IMR-90 (cell line): ENCODE data around the gene C5AR2. TPM values are rescaled to one million over a fixed set of nuclear protein-coding genes. Genes with fewer than 3 reads are reported as not detected.

ENCODE experiments used
- ATAC-seq: fragments of 200-7000 bp; cut with Tn5 transposase; 2 replicates; pipeline ENCODE4 v1.9.1; 2020; ENCODE audit warnings: low read depth, mild to moderate bottlenecking, moderate library complexity
- BruUV-seq: library from RNA; stranded (reverse); fragments of 400-500 nt; replicated peaks from 2 replicates; lab custom pipeline; 2021; lab: Mats Ljungman, UMichigan
- CTCF ChIA-PET: fragments of 300-600 bp; formaldehyde crosslinking; extraction: SDS; loops from one replicate; lab custom pipeline; 2021; ENCODE audit warnings: antibody characterized with exemption; lab: Yijun Ruan, JAX
- POLR2A ChIA-PET: fragments of 300-600 bp; sonication (Branson Sonifier 250); formaldehyde crosslinking; loops from one replicate; lab custom pipeline; 2022; ENCODE audit warnings: antibody characterized with exemption; ENCODE audit not compliant: unreplicated experiment; lab: Charles Lee
- DNase-seq: peaks from one replicate; pipeline ENCODE4 v3.0.0; 2013
- H2AFZ ChIP-seq: replicated peaks from 2 replicates; pipeline ENCODE3; 2013; ENCODE audit warnings: low read length, mild to moderate bottlenecking; ENCODE audit not compliant: poor library complexity
- H2AK5ac ChIP-seq: 2 replicates; pipeline ENCODE4 v1.6.1; 2013; ENCODE audit warnings: low read depth, low read length, inconsistent platforms
- H2AK9ac ChIP-seq: replicated peaks from 2 replicates; pipeline ENCODE3; 2013; ENCODE audit warnings: mild to moderate bottlenecking, low read depth, low read length, moderate library complexity; ENCODE audit not compliant: poor library complexity
- H2BK120ac ChIP-seq: 2 replicates; pipeline ENCODE4 v1.6.1; 2013; ENCODE audit warnings: low read depth, low read length, inconsistent platforms
- H2BK15ac ChIP-seq: 3 replicates; pipeline ENCODE4 v1.6.1; 2013; ENCODE audit warnings: low read depth, low read length, inconsistent platforms
- H2BK20ac ChIP-seq: 2 replicates; pipeline ENCODE4 v1.6.1; 2013; ENCODE audit warnings: low read depth, mild to moderate bottlenecking, inconsistent platforms, low read length, moderate library complexity
- H2BK5ac ChIP-seq: 2 replicates; pipeline ENCODE4 v1.6.1; 2013; ENCODE audit warnings: mild to moderate bottlenecking, low read depth, low read length, inconsistent platforms; ENCODE audit not compliant: poor library complexity, severe bottlenecking
- H3K14ac ChIP-seq: replicated peaks from 2 replicates; pipeline ENCODE4 v1.6.1; 2013; ENCODE audit warnings: low read depth, low read length, inconsistent platforms
- H3K18ac ChIP-seq: 2 replicates; pipeline ENCODE4 v1.6.1; 2013; ENCODE audit warnings: low read depth, low read length, control low read depth
- H3K23ac ChIP-seq: 2 replicates; pipeline ENCODE4 v1.6.1; 2013; ENCODE audit warnings: low read depth, low read length, inconsistent platforms
- H3K27ac ChIP-seq: 2 replicates; pipeline ENCODE4 v1.5.1; 2013; ENCODE audit warnings: mild to moderate bottlenecking, control low read depth, low read length; ENCODE audit not compliant: insufficient read depth
- H3K27me3 ChIP-seq: 2 replicates; pipeline ENCODE4 v1.6.1; 2013; ENCODE audit warnings: low read length; ENCODE audit not compliant: control insufficient read depth, insufficient read depth
- H3K36me3 ChIP-seq: 2 replicates; pipeline ENCODE4 v1.6.1; 2013; ENCODE audit warnings: low read length, mixed read lengths; ENCODE audit not compliant: control insufficient read depth, insufficient read depth
- H3K4ac ChIP-seq: 2 replicates; pipeline ENCODE4 v1.6.1; 2013; ENCODE audit warnings: low read depth, low read length, inconsistent platforms
- H3K4me1 ChIP-seq: 2 replicates; pipeline ENCODE4 v1.6.1; 2013; ENCODE audit warnings: low read length, mixed read lengths; ENCODE audit not compliant: control insufficient read depth, insufficient read depth
- H3K4me2 ChIP-seq: 2 replicates; pipeline ENCODE4 v1.6.1; 2013; ENCODE audit warnings: low read depth, mild to moderate bottlenecking, control low read depth, low read length, moderate library complexity
- H3K4me3 ChIP-seq: 2 replicates; pipeline ENCODE4 v1.5.1; 2013; ENCODE audit warnings: low read depth, mild to moderate bottlenecking, control low read depth, low read length, moderate library complexity; ENCODE audit not compliant: insufficient read depth
- H3K56ac ChIP-seq: 2 replicates; pipeline ENCODE4 v1.6.1; 2013; ENCODE audit warnings: low read length, inconsistent platforms; ENCODE audit not compliant: insufficient read depth; ENCODE audit errors: extremely low read depth
- H3K79me1 ChIP-seq, 2 experiments: 2 replicates each; pipeline ENCODE4 v1.6.1; 2013; ENCODE audit warnings: low read length in 2 of 2, inconsistent platforms in 1 of 2, low read depth in 1 of 2
- H3K9ac ChIP-seq: 2 replicates; pipeline ENCODE4 v1.6.1; 2013; ENCODE audit warnings: low read depth, low read length, control low read depth
- H3K9me1 ChIP-seq: 2 replicates; pipeline ENCODE4 v1.6.1; 2013; ENCODE audit warnings: low read length, inconsistent platforms; ENCODE audit not compliant: insufficient read depth
- H3K9me3 ChIP-seq: 2 replicates; pipeline ENCODE4 v1.6.1; 2013; ENCODE audit warnings: low read length; ENCODE audit not compliant: control insufficient read depth, insufficient read depth
- H4K20me1 ChIP-seq: 2 replicates; pipeline ENCODE4 v1.6.1; 2013; ENCODE audit warnings: low read length, inconsistent platforms; ENCODE audit not compliant: insufficient read depth
- H4K5ac ChIP-seq: 2 replicates; pipeline ENCODE4 v1.6.1; 2013; ENCODE audit warnings: mild to moderate bottlenecking, low read depth, low read length, control low read depth
- H4K8ac ChIP-seq, 2 experiments: 2 replicates each; pipeline ENCODE4 v1.6.1; 2013; ENCODE audit warnings: low read depth in 2 of 2, low read length in 2 of 2, control low read depth in 1 of 2, inconsistent platforms in 1 of 2
- H4K91ac ChIP-seq: 2 replicates; pipeline ENCODE4 v1.6.1; 2013; ENCODE audit warnings: low read depth, low read length, inconsistent platforms; ENCODE audit not compliant: insufficient read depth
- FOS ChIP-seq: fragments of 150-350 bp; IDR thresholded peaks from 2 replicates; pipeline ENCODE4 v1.6.1; 2016; ENCODE audit warnings: low read depth, low read length
- MAZ ChIP-seq: IDR thresholded peaks from 2 replicates; pipeline ENCODE4 v1.6.1; 2012; ENCODE audit warnings: low read depth, mild to moderate bottlenecking, low read length, improper control_type of control experiment, moderate library complexity, borderline replicate concordance
- RAD21 ChIP-seq: IDR thresholded peaks from 2 replicates; pipeline ENCODE4 v1.6.1; 2012; ENCODE audit warnings: low read length, improper control_type of control experiment
- RCOR1 ChIP-seq: IDR thresholded peaks from 2 replicates; pipeline ENCODE4 v1.6.1; 2012; ENCODE audit warnings: mild to moderate bottlenecking, low read length, improper control_type of control experiment; ENCODE audit not compliant: insufficient replicate concordance
- SMC3 ChIP-seq: fragments of 150-350 bp; IDR thresholded peaks from 2 replicates; pipeline ENCODE4 v1.6.1; 2016; ENCODE audit warnings: low read depth, mild to moderate bottlenecking, antibody characterized with exemption, low read length, moderate library complexity
- WGBS, 2 experiments: methylation state at CpG; one replicate each; pipeline versions ENCODE4 v1.1.5 to v1.1.7; 2013; ENCODE audit warnings: missing lambda C conversion rate in 2 of 2; ENCODE audit not compliant: insufficient read length in 1 of 2; ENCODE audit errors: extremely low coverage in 2 of 2; 5-methylcytosine and 5-hydroxymethylcytosine counted together
- dilution Hi-C: fragments of 300-500 bp; cut with HindIII; formaldehyde crosslinking; loops from one replicate; pipeline ENCODE4 v1.14.3; 2018; ENCODE audit warnings: low sequenced_read_pairs; ENCODE audit not compliant: unreplicated experiment
- in situ Hi-C: fragments of 300-500 bp; cut with MboI; formaldehyde crosslinking; loops from 3 replicates; pipeline ENCODE4 v1.14.3; 2019; ENCODE audit warnings: low sequenced_read_pairs, inconsistent platforms, mixed read lengths
- intact Hi-C: fragments of 100-400 bp; cut with micrococcal nuclease; formaldehyde crosslinking; loops from 2 replicates; pipeline ENCODE4 v1.10.0; 2022
- polyA plus RNA-seq, 3 experiments: library from polyadenylated mRNA; depleted of rRNA; stranded (reverse); fragments of >200 nt; gene quantifications; 2 replicates each; pipeline ENCODE4 v1.2.3, GENCODE V29; 2012; ENCODE audit warnings: low replicate concordance in 1 of 3
- total RNA-seq: library from RNA; depleted of rRNA; stranded (reverse); fragments of >200 nt; gene quantifications from 2 replicates; pipeline ENCODE4 v1.2.3, GENCODE V29; 2012

Gene C5AR2
- total and polyA plus RNA-seq, 2 of the 4 experiments (the other 2 are of a cell fraction), result not detected

- H4K91ac ChIP-seq, result no peak overlapping the region
- no peak overlapping the region for H3K4ac ChIP-seq
- no peak overlapping the region for H4K8ac ChIP-seq
- no peak overlapping the region for H2BK120ac ChIP-seq
- H3K56ac ChIP-seq, result no peak overlapping the region
- dilution Hi-C loops (no loop called here), in situ Hi-C loops (no loop called here), intact Hi-C loops (no loop called here)
- H2AK9ac ChIP-seq, result no peak overlapping the region
- H3K4me1 ChIP-seq, result no peaks in the 10 kb centered on the region
- no peak overlapping the region for H2BK5ac ChIP-seq
- no TSS peak for BruUV-seq
- no peak overlapping the region for H3K9ac ChIP-seq
- no peak overlapping the region for H2BK20ac ChIP-seq
- no peaks in the 10 kb centered on the region for H3K79me1 ChIP-seq
- H3K14ac ChIP-seq, result no peak overlapping the region
- H3K27me3 ChIP-seq, result no peaks in the 10 kb centered on the region
- H4K20me1 ChIP-seq, result no peaks in the 10 kb centered on the region
- no peaks in the 10 kb centered on the region for H3K9me3 ChIP-seq
- H2BK15ac ChIP-seq, result no peak overlapping the region
- no peak overlapping the region for H3K23ac ChIP-seq
- H3K18ac ChIP-seq, result no peak overlapping the region
- ChIA-PET CTCF (no interaction called here), POLR2A (no interaction called here)
- no peaks in the 10 kb centered on the region for H3K9me1 ChIP-seq
- no peak overlapping the region for H3K4me3 ChIP-seq
- no peak overlapping the region for H2AK5ac ChIP-seq
- DNase-seq (no peak), ATAC-seq (no peak)
- no peak for TF ChIP-seq MAZ
- TF ChIP-seq RAD21, result no peak
- TF ChIP-seq SMC3, result no peak
- no peak for TF ChIP-seq RCOR1
- no peak for TF ChIP-seq FOS
- H3K36me3 ChIP-seq, result no peaks in the 10 kb centered on the region
- H3K4me2 ChIP-seq, result no peak overlapping the region
- no peak overlapping the region for H4K5ac ChIP-seq
- 100% methylated on average over 1 of the region's 6 CpGs; no CpG with 5 or more reads in 1 of the 2 experiments for WGBS, 2 experiments
- no peak overlapping the region for H2AFZ ChIP-seq
- H3K27ac ChIP-seq, result no peak overlapping the region
Measured at GRCh38 chr19:47303966-47304365, 28.0 kb upstream of the C5AR2 start.
